GM18507 (cell line): Measurements from ENCODE around the gene ATF3.
"Not testable (repeated sequence)": the region's sequence is repeated elsewhere in the genome, so short reads cannot be mapped to it uniquely, and the experiment has no call there.

Experiments used
- DNase-seq: peaks from one replicate; pipeline ENCODE4 v3.0.0; 2011; ENCODE audit warnings: low read depth; ENCODE audit not compliant: insufficient read length; ENCODE audit errors: extremely low spot score
- FAIRE-seq: peaks from 2 replicates; lab custom pipeline; 2011; peaks lifted over from hg19 to GRCh38; lab: Jason Lieb, UNC

ATF3 gene

GRCh38 chr1:212621949-212622305 lies 13.4 kb downstream of the ATF3 start:
- no peak for FAIRE-seq
- no peak for DNase-seq

DNA sequence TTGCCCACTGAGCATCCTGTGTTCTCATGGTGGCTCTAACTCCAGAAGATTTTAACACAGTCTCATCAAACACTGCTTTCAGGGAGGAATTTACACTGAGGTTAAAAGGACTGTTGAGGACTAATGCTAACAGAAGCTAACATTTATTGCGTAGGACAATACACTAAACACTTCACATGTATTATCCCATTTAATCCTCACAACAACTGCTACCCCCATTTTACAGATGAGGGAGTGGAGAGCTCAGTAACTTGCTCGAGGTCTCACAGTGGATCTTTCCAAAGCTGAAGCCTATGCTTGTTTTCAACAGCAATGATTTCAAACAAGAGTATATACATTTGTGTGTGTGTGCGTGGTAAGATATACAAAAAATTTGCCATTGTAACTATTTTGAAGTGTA lies 13.9 kb downstream of the ATF3 start:
- FAIRE-seq: no peak

GRCh38 chr1:212622906-212623305 lies 14.3 kb downstream of the ATF3 start:
- FAIRE-seq: no peak
- no peak for DNase-seq

More for the DNA sequence above, 13.9 kb downstream of the ATF3 start:
- no peak for DNase-seq

- DNase-seq (no peak), FAIRE-seq (no peak)
Measured at GRCh38 chr1:212623603-212624002, 15.0 kb downstream of the ATF3 start.

DNA sequence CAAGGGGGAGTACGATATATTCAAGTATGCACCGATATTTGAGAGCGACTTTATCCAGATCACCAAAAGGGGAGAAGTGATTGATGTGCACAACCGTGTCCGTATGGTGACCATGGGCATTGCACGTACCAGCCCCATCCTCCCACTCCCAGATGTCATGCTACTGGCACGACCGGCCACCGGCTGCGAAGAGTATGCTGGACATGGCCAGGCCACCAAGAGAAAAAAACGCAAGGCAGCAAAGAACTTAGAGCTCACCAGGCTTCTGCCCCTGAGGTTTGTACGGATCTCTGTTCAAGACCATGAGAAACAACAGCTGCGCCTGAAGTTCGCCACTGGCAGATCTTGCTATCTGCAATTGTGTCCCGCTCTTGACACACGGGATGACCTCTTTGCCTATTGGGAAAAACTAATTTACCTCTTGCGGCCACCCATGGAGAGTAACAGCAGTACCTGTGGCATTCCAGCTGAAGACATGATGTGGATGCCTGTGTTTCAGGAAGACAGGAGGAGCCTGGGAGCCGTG lies 16.5 kb downstream of the ATF3 start:
- FAIRE-seq: no peak
- no peak for DNase-seq

- no peak for FAIRE-seq
- DNase-seq: no peak
Measured at GRCh38 chr1:212625781-212626450, 17.4 kb downstream of the ATF3 start.

DNA sequence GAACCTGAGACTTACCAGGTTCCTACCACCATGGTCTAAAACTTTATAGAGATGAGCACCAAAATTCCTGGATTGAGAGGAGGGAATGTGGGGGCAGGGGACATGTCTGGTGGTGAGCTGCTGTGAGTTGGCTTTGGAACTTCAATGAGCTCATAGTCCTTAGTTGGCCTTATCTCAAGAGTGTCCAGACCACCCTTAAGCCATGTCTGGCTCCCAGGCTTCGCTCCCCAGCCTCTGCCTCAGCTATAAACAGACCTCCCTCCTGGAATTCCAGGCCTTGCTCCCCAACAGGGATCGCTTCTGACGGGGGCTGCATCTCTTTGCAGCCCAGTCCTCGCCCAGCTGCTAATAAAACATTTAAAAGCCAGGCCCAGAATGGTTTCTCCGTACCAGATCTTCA lies 19.5 kb downstream of the ATF3 start:
- FAIRE-seq: no peak
- DNase-seq: no peak

DNA sequence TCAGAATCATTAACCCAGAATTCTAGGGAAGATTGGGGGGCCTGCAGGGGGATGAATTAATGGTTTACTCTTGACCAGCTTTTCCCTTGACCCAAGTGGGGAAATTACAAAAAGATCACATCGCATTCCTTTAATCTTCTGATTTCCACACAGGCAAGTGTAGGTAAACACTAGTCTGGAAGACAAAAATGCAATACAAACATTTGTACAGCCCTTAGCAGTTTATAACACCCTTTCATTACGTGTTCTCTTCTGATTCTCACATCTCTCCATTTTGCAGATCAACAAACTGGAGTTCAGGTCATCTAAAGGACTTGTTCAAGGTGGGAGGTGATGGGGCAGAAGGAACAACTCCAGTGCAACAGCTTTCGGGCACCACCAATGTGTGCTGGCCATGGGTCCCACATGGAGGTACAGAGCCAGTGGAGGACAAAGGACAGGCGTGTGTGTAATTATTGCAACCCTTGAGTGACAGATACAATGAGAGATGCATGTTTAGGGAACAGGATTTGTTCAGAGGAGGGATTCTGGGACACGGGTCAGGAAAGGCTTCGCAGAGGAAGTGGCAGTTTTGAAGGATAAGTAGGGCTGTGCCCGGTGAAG lies 20.4 kb downstream of the ATF3 start:
- FAIRE-seq: no peak
- DNase-seq: no peak

DNA sequence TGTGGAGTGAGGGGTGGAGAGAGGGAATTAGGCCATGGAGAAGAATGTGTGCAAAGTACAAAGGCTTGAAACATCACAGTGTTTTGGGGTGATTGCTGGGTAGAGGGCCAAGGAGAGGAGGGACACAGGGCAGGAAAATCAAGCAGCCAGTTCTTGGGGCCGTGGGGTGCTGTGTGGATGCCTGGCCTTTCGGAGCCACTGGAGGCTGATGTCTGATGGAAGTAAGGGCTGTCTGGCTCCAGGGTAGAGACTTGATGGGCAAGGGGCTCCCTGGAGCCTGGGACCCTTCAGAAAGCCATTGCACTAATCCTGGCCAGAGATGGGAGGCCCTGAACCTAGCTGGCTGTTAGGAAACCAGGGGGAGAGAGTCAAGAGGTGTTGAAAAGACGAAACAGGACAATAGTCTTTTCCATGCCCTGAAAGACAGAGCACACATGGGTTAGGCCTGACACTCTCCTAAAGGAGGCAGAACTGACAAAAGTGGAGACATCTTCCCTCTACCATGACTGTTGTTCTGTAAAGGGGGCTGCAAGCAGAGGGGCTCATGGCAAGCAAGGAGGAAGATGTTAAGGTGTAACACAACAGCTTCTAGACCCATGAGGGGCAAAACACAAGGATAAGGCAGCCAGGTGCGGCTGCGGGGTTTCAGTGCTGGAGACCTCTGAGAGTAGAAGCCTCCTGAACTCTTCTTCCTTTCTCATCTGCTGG lies 21.0 kb downstream of the ATF3 start:
- DNase-seq (no peak), FAIRE-seq (no peak)

GRCh38 chr1:212630158-212630900 lies 21.8 kb downstream of the ATF3 start:
- DNase-seq (peak; percentile 65), FAIRE-seq (peak; percentile 93)

DNA sequence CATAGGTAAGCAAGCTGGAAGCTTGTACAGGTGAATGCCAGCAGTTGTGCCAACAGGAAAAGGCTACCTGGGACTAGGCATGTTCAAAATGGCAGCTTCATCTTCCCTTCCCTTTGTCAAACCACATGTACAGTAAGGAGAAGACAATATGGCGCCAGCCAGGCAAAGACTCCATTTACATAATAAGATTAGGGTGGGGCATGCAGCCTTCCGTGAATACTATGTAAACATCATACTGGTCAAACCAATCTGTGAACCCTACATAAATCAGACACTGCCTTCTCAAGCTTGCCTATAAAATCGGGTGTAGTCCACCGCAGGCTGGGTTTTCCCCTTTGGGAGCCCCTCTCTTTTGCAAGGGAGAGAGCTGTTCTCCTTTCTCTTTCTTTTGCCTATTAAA lies 24.6 kb downstream of the ATF3 start:
- FAIRE-seq: no peak
- no peak for DNase-seq

GRCh38 chr1:212634252-212634651 lies 25.7 kb downstream of the ATF3 start:
- DNase-seq (no peak), FAIRE-seq (no peak)

DNA sequence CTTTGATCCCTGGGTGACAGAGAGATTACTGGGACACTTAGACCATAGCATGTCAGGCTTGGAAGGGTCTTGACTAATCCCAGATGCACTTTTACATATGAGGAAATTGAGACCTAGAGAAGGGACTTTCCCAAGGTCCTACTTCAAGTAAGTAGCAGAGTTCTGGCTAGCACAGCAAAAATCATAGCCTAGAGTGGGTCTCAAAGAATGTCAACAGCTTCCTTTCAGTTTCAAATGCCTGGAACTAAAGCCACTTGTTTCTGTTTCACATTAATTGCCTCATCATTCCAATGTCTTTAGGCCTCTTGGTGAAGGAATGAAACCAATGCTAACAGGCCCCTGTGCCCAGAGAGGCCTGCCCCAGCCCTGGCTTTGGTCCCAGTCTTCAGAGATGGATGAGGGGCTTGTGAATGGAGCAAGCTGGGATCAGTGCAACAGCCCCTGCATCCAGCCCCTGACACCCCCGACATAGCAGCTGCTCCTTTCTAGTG lies 26.6 kb downstream of the ATF3 start:
- peak; percentile 58 for FAIRE-seq
- no peak for DNase-seq

DNA sequence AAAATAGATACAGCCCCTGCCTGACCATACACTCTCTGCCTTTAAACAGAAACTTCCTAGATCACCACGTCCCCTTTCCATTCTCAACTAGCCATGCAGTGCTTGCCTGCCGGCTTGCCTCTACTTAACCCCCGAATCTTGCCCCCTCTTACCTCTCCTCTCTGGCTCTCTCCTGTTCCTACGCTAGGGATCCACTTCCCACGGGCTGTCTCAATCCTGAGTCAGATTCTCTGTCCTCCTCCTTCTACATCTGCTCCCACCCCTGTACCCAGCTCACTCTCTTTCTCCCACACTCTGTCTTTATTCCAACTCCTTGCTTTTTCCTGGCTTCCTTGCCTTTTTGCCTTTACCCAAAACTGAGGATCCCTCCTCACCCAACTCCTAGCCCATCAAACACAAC lies 29.3 kb downstream of the ATF3 start:
- no peak for FAIRE-seq
- DNase-seq: no peak

- no peak for FAIRE-seq
Measured at GRCh38 chr1:212638492-212639151, 30.1 kb downstream of the ATF3 start.

GRCh38 chr1:212639524-212639923 lies 31.0 kb downstream of the ATF3 start:
- not testable (repeated sequence) for FAIRE-seq, DNase-seq

More at GRCh38 chr1:212638492-212639151, 30.1 kb downstream of the ATF3 start:
- no peak for DNase-seq

DNA sequence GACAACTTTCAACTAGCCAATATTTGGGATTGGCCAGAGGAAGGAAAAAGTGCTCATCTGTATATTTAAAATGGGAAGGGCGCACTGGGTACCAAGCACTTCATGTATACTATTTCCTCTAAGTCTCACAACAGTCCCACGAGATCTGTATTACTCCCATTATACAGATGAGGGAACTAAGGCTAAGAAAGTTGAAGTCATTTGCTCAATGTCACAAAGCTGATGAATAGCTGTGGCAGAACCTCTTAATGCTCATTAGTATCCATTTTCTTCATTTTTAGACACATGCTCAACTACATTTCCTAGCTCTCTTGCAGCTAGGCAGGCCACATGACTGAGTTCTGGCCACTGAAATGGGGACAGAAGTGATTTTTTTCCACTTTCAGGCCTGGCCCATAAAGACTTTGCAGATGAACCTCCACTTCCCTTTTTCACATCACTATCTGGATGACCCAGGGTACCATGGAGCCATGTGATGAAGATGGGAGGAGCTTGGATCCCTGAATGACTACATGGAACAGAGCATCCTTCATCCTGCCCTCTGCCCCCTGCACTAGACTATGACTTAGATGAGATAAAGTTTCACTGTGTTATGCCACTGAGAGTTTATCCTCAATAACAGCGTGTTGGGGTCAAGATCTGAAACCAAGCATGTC lies 31.8 kb downstream of the ATF3 start:
- DNase-seq (no peak), FAIRE-seq (no peak)

DNA sequence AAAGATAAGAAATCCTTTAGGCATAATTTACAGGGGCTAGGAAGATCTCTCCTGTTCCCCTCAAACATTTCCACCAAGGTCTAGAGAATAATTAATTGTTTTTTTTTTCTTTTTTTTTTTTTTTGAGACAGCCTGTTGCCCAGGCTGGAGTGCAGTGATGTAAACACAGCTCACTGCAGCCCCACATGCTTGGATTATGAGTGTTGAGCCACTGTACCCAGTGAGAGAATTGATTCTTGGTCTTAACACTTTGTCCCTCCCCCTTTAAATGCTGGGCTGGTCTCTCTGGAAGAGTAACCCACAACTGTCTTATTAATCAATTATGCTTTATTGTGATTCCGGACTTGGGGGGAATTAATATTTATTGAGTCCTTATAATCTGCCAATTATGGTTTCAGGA lies 33.4 kb downstream of the ATF3 start:
- DNase-seq: no peak

GRCh38 chr1:212643877-212644276 lies 35.3 kb downstream of the ATF3 start:
- DNase-seq (no peak), FAIRE-seq (no peak)

More for the DNA sequence above, 33.4 kb downstream of the ATF3 start:
- FAIRE-seq: no peak
